Body of pancreas (tissue), 4 donors: ENCODE results near the gene STON1. TPM values are rescaled to one million over a fixed set of nuclear protein-coding genes. Genes with fewer than 3 reads are reported as not detected.
A peak's percentile ranks its signal among the peaks of the same experiment; 100 is the strongest.

Experiments used
- ATAC-seq: fragments of 150-250 bp; one replicate; pipeline ENCODE4 v1.9.1; 2016
- DNase-seq, 4 donors: peaks; one replicate each; pipeline ENCODE4 v3.0.0-alpha.2; 2019
- H3K27ac ChIP-seq, 4 donors: fragments of 200-600 bp; sonication (generic); 1 replicate in 3 of 4; 2 replicates in 1 of 4; pipeline versions ENCODE4 v1.5.1 to v1.6.1; 2016 to 2019; ENCODE audit warnings: mild to moderate bottlenecking in 1 of 4, mixed read lengths in 1 of 4, moderate library complexity in 1 of 4
- H3K27me3 ChIP-seq, 2 donors: fragments of 200-600 bp; sonication (generic); one replicate each; pipeline ENCODE4 v1.6.0; 2016; ENCODE audit warnings: mild to moderate bottlenecking in 1 of 2
- H3K36me3 ChIP-seq, 2 donors: fragments of 200-600 bp; sonication (generic); replicated peaks in 1 of 2; 2 replicates each; pipeline ENCODE4 v1.5.1; 2016; ENCODE audit warnings: low read depth in 2 of 2; ENCODE audit not compliant: insufficient read depth in 1 of 2
- H3K4me1 ChIP-seq: fragments of 200-600 bp; sonication (generic); one replicate; pipeline ENCODE4 v1.6.0; 2016
- H3K4me3 ChIP-seq, 2 donors: fragments of 200-600 bp; sonication (generic); 1 replicate in 1 of 2; 2 replicates in 1 of 2; pipeline ENCODE4 v1.5.1; 2016 to 2019
- H3K9me3 ChIP-seq, 3 donors: fragments of 200-600 bp; sonication (generic); 1 replicate in 2 of 3; 2 replicates in 1 of 3; pipeline ENCODE4 v1.5.1; 2016
- POLR2A ChIP-seq, 3 donors: fragments of 450-650 bp; IDR thresholded peaks; one replicate each; pipeline ENCODE4 v1.6.1; 2016; ENCODE audit warnings: antibody characterized with exemption in 3 of 3, mild to moderate bottlenecking in 2 of 3
- WGBS, 2 donors: methylation state at CpG; one replicate each; pipeline ENCODE4 v1.1.5; 2017; 5-methylcytosine and 5-hydroxymethylcytosine counted together
- intact Hi-C: fragments of 100-400 bp; cut with DNase I; formaldehyde crosslinking; loops from one replicate; pipeline ENCODE4 v1.15.1; 2023
- total RNA-seq, 2 donors: library from RNA; depleted of rRNA; stranded (reverse); fragments of >200 nt; gene quantifications; one replicate each; pipeline ENCODE4 v1.1.0, GENCODE V29; 2016
- TF ChIP-seq, protein P1 (sequence below), 7 experiments: fragments of 450-650 bp in 4 of 7; fragments of 200-600 bp in 3 of 7; sonication (generic) in 3 of 7; IDR thresholded peaks; one replicate each; pipeline ENCODE4 v1.5.1; 2016 to 2019; ENCODE audit warnings: antibody characterized with exemption in 7 of 7

The STON1 gene
- total RNA-seq, 2 donors from 2014 or later, result 9.1 to 24.1 TPM

DNA sequence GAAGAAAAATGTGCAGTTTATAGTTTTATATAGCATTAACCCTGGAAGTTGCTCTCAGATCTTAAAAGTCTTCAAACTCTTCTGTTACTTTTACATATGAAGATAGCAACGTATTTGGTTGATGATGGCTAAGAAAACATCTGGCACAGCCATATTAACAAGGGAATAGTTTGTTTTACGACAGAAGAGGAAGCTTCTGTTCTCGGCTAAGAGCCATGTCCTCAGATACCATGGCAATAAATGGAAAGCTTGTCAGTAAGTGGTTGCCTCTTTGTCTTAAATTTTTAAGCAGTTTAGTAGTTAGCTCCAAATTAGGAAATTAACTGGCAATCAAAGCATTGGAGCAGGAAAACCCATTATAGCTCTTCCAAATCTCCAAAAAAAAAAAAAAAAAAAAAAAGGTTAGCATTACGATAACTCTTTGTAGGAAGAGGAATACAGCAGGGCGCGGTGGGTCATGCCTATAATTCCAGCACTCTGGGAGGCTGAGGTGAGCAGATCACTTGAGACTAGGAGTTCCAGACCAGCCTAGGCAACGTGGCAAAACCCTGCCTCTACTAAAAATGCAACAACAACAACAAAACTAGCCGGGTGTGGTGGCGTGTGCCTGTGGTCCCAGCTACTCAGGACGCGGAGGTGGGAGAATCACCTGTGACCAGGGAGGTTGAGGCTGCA, 4.5 kb upstream of the STON1 start:
- Histone ChIP-seq H3K4me1 (peaks cover 3% of the 10 kb centered on the region), H3K27ac (peak overlapping the region in 2 of 4 donors; percentile 21 to 28), H3K4me3 (no peak overlapping the region), H3K36me3 (no peaks in the 10 kb centered on the region), H3K27me3 (no peaks in the 10 kb centered on the region), H3K9me3 (no peaks in the 10 kb centered on the region)
- no peak for TF ChIP-seq POLR2A (IDR thresholded peaks at IDR 0.05)
- TF ChIP-seq, protein P1, sequence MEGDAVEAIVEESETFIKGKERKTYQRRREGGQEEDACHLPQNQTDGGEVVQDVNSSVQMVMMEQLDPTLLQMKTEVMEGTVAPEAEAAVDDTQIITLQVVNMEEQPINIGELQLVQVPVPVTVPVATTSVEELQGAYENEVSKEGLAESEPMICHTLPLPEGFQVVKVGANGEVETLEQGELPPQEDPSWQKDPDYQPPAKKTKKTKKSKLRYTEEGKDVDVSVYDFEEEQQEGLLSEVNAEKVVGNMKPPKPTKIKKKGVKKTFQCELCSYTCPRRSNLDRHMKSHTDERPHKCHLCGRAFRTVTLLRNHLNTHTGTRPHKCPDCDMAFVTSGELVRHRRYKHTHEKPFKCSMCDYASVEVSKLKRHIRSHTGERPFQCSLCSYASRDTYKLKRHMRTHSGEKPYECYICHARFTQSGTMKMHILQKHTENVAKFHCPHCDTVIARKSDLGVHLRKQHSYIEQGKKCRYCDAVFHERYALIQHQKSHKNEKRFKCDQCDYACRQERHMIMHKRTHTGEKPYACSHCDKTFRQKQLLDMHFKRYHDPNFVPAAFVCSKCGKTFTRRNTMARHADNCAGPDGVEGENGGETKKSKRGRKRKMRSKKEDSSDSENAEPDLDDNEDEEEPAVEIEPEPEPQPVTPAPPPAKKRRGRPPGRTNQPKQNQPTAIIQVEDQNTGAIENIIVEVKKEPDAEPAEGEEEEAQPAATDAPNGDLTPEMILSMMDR (IDR thresholded peaks at IDR 0.05), result no peak
- intact Hi-C loops, result no loop called here
- WGBS, 2 donors, result 77 to 87% methylated on average over 11 of the region's 11 CpGs
- ATAC-seq (peak; percentile 39), DNase-seq (peak in 1 of 4 donors; percentile 30)

DNA sequence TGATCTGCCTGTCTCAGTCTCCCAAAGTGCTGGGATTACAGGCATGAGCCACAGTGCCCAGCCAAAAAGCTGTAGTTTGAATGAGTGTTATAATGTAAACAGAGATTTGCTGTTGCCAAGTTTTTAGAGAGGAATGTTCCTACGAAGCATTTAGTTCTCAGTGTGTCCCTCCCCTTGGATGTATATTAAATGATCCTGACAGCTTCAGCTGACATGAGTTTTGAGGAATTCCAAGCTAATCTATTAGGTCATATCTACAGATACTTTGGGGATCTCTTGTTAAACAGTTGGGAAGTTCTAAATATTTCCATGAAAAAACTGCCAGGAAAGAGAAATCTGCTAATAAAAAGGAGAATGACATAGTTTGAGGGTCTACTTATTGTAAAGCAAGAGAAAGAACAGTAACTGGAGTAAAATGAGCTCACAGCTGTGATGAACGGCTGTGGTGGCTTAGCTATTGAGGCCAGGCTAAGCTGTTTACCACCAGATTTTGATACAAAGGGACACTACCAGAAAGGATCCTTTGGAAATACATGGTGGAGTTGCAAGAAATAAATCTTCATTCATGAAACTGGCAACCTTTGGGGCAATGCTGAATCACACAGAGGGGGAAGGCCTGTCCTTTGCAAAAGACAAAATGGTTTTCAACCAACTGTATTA, 2.6 kb upstream of the STON1 start:
- intact Hi-C loops, result no loop called here
- ATAC-seq (no peak), DNase-seq (no peak)
- Histone ChIP-seq H3K27ac (no peak overlapping the region), H3K4me1 (peaks cover 12% of the 10 kb centered on the region), H3K36me3 (no peaks in the 10 kb centered on the region), H3K4me3 (no peak overlapping the region), H3K27me3 (no peaks in the 10 kb centered on the region), H3K9me3 (no peaks in the 10 kb centered on the region)
- WGBS, 2 donors, result 49 to 55% methylated on average over 2 of the region's 2 CpGs
- TF ChIP-seq POLR2A (IDR thresholded peaks at IDR 0.05), result no peak
- TF ChIP-seq, protein P1 (IDR thresholded peaks at IDR 0.05), result no peak

DNA sequence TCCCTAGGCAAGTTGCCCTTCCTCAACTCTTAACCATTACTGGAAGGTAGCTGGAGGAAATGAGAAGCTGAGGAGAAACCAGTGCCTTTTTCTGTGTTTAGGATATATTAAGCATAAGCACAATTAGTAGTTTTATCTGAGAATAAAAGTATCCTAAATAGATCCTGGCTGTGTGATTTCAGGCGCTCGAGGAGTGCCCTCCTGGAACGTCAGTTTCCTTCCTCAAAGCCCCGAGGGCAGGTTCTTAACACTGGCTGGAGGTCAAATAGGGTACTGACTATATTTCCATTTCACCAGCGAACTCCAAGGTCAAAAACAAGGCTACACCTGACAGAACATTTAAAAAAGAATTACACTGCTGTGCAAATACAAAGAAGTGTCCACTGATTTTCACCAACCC, 1.5 kb upstream of the STON1 start:
- Histone ChIP-seq H3K27ac (no peak overlapping the region), H3K4me1 (peaks cover 12% of the 10 kb centered on the region), H3K36me3 (no peaks in the 10 kb centered on the region), H3K27me3 (no peaks in the 10 kb centered on the region), H3K4me3 (no peak overlapping the region), H3K9me3 (no peaks in the 10 kb centered on the region)
- no peak for ATAC-seq
- no peak for DNase-seq
- intact Hi-C loops, result no loop called here
- TF ChIP-seq, protein P1 (IDR thresholded peaks at IDR 0.05), result no peak
- no peak for TF ChIP-seq POLR2A (IDR thresholded peaks at IDR 0.05)
- WGBS, 2 donors, result 52 to 53% methylated on average over 5 of the region's 5 CpGs

DNA sequence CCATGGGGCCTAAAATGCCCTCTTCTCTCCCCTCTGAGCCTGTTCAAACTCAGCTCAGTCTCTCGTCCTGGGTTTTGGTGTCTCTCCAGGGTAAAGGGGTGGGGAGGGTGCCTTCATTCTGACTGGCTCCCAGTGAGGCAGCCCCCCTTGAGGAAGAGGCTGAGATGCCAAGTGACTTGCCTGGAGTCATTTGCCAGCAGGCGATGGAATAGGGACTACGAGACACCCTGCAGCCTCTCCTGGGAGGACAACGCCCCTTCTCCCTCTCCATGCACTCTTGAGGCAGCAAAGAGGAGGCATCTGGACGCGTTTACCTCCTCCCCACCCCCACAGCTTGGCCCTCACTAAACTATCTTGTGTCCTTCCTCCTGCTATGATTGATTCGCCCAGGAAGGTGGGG, 760 bp upstream of the STON1 start:
- 55 to 58% methylated on average over 7 of the region's 7 CpGs for WGBS, 2 donors
- Histone ChIP-seq H3K9me3 (no peaks in the 10 kb centered on the region), H3K4me3 (no peak overlapping the region), H3K27ac (no peak overlapping the region), H3K36me3 (no peaks in the 10 kb centered on the region), H3K27me3 (no peaks in the 10 kb centered on the region), H3K4me1 (peaks cover 12% of the 10 kb centered on the region)
- no peak for ATAC-seq
- intact Hi-C loops, result no loop called here
- DNase-seq, result no peak
- no peak for TF ChIP-seq POLR2A (IDR thresholded peaks at IDR 0.05)
- TF ChIP-seq, protein P1 (IDR thresholded peaks at IDR 0.05), result no peak

DNA sequence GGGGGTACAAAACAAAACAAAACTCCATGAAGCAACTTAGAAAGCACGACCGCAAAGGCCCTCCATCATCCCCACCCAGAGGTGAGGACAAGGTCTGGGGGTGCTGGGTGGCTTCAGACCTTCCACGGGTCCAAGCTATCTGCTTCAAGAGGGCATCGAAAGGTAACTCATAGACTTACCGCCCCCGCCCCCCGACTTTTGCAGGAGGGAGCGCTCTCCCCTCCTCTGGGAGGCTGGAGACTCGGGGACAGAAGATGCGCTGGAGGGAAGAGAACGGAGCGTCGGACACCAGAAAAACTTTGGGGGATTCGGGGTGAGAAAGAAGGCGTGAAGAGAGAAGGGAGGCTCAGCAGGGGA, 300 bp upstream of the STON1 start:
- DNase-seq (no peak), ATAC-seq (no peak)
- H3K9me3 ChIP-seq, result no peaks in the 10 kb centered on the region
- no peak overlapping the region for H3K27ac ChIP-seq
- H3K36me3 ChIP-seq, result no peaks in the 10 kb centered on the region
- intact Hi-C loops, result no loop called here
- H3K4me3 ChIP-seq, result peak overlapping the region; percentile 35 to 55
- H3K4me1 ChIP-seq, result peaks cover 12% of the 10 kb centered on the region
- WGBS, 2 donors, result 9% methylated on average over 14 to 15 of the region's 15 CpGs
- no peaks in the 10 kb centered on the region for H3K27me3 ChIP-seq
- TF ChIP-seq POLR2A (IDR thresholded peaks at IDR 0.05), result no peak
- TF ChIP-seq, protein P1 (IDR thresholded peaks at IDR 0.05), result no peak
